Measurements from ENCODE around the gene LRRFIP2.
"Not testable (repeated sequence)": the region's sequence is repeated elsewhere in the genome, so short reads cannot be mapped to it uniquely, and the experiment has no call there.

LRRFIP2 gene

DNA sequence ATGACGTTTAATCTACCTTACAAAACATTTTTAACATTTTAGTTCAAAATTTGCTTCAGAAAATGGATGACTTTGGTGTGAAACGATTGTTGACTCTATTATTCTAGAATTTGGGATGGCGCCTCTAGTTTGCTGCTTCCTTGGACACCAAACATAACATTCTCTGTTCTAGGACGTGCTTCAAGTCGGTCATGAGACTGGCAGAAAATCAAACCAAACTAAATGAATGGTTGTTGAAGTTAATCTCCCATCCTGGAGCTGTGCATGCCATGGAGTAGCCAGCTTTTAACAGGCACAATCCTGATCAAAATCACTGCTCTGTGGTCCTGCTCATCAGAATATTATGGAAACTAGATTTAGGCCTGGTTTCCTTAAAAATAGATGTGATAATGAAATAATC, 9.6 kb upstream of the LRRFIP2 start:
- DNase-seq = no peak

DNA sequence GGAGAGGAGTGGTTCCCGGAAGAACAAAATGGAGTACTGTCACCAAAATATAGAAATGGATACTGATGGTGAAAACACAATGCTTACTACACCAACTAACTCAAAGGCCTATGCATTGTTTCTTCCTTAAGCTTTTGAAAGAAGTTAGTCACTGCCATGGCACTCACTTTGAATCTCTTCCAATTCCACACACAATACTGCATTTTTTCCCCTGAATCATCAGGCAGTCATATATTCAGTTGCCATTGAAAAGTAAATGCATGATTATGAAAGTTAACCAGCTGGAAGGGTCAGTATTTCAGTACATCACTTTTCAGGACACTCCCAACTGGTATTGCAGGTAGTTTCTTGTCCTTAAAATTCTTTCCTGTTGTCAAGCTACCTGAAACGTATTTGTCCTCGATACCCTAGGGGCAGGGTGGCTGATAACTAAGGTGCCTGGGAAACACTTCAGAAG, 9.0 kb upstream of the LRRFIP2 start:
- DNase-seq = no peak

- DNase-seq = no peak
These were observed 8.4 kb upstream of the LRRFIP2 start for GRCh38 chr3:37182816-37183215.

GRCh38 chr3:37181756-37182155, 7.4 kb upstream of the LRRFIP2 start:
- no peak for DNase-seq

DNA sequence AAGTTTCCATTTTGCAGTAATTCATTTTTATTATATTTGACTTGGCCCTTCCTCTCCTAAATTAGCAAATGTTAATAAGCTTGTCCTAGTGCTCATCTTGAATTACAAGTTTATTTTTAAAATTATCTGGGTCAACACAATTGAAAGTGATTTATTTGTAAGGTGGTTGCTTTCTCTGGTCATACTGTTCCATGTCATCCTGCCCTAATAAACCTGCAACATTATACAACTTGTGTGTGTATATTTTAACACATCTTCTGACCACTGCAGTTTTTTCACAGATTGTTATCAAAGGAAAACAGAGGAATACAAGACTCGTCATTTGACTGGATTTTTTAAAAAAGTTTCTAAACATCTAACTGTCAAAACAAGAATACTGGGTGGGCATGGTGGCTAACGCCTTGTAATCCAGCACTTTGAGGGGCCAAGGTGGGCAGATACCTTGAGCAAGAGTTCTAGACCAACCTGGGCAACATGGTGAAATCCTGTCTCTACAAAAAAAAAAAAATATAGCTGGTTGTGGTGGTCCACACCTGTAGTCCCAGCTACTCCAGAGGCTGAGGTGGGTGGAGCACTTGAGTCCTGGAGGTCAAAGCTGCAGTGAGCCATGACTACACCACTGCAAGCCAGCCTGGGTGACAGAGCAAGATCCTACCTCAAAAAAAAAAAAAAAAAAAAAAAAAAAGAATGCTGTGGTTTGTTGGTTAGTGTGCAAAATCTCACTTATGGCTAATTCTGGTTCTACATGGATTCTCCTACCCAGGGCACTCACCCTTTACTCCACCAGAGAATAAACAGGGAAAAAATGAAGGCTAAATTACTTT, 5.0 kb upstream of the LRRFIP2 start:
- DNase-seq = peak; percentile 30 to 35

DNA sequence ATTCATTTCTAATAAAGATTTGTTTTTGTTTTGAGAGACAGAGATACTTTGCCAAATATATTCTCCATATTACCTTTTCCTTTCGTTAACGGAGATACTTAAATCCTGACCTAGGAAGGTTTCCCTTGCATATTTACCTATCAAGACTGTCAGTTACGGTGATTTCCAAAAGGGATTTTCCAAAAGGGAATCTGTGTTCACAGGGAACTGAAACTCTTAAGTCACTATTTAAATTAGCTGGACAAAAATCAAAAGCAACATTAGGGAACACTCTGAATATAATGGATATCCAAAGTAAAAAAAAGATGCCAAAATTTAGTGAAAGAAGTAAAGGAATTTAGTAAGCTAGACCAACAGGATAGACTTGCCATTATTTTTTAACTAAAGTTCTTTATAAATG, 576 bp downstream of the LRRFIP2 start:
- no peak for DNase-seq

GRCh38 chr3:37171144-37171543, 3.2 kb downstream of the LRRFIP2 start:
- no peak for DNase-seq

DNA sequence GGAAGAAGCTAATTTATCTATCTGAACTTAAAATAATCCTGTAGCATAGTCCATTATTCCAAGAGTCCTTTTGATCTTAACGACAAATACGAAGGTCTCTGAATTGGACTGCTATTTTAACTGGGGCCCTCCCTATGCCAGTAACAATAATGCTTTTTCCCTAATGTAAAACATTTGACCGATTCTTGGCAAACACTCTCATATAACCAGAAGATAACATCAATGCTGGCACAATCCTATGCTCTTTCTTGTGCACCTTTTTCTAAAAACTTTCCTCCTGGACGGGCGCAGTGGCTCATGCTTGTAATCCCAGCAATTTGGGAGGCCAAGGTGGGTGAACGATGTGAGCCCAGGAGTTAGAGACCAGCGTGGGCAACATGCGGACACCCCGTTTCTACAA, 3.9 kb downstream of the LRRFIP2 start:
- no peak for DNase-seq

GRCh38 chr3:37170060-37170459, 4.3 kb downstream of the LRRFIP2 start:
- no peak for DNase-seq

DNA sequence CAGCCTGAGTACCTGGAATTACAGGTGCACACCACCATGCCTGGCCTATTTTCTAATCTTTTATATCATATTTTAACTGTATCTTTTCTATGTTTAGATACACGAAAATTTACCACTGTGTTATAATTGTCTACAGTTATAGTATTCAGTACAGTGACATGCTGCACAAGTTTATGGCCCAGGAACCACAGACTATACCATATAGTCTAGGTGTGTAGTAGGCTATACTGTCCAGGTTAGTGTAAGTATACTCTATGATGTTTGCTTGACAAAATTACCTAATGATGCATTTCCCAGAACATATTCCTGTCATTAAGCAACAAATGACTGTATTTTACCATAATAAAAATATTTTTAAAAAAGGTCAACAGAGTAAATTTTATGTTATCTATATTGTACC, 5.5 kb downstream of the LRRFIP2 start:
- DNase-seq = no peak

- DNase-seq = peak; percentile 57 to 59
These were observed 10.9 kb downstream of the LRRFIP2 start for GRCh38 chr3:37163262-37164015.

- DNase-seq = peak in 1 of 2 experiments; percentile 23
These were observed 11.7 kb downstream of the LRRFIP2 start for GRCh38 chr3:37162501-37163245.

DNA sequence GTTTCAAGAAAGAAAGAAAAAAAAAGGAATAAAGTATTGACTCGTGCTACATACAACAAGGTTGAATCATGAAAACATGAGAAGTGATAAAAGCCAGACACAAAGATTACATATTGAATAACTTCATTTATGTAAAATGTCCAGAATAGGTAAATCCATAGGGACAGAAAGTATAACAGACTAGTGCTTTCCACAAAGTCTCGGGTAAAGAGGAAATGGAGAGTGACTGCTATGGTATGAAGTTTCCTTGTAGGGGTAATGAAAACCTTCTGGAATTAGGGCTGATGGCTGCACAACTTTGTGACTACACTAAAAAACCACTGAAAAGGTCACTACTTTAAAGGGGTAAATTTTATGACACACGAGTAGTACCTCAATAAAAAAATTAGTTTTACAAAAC, 13.0 kb downstream of the LRRFIP2 start:
- no peak for DNase-seq

DNA sequence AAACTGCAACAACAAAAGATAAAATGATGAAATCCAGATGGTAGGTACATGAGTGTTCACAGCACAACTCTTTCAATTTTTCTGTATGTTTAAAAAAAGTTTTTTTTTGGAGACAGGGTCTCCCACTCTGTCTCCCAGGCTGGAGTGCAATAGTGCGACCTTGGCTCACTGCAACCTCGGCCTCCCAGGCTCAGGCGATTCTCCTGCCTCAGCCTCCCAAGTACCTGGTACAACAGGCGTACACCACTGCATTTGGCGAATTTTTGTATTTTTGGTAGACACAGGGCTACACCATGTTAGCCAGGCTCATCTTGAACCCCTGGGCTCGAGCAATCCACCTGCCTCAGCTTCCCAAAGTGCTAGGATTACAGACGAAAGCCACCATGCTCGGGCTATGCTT, 18.6 kb downstream of the LRRFIP2 start:
- no peak for DNase-seq

GRCh38 chr3:37154668-37155314, 19.6 kb downstream of the LRRFIP2 start:
- no peak for DNase-seq

- no peak for DNase-seq
These were observed 23.8 kb downstream of the LRRFIP2 start for GRCh38 chr3:37150621-37151020.

DNA sequence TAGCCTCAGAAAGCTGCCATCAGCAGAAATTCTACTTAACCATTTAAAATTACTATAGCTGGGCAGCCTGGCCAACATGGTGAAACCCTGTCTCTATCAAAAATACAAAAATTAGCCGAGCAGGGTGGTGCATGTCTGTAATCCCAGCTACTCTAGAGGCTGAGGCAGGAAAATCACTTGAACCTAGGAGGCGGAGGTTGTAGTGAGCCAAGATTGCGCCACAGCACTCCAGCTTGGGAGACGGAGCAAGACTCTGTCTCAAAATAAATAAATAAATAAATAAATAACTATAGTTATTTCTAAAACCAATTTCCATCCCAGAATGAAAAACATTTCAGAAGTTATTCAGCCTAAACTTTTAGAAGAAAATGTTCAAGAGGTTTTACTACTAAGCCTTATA, 25.1 kb downstream of the LRRFIP2 start:
- no peak for DNase-seq

DNA sequence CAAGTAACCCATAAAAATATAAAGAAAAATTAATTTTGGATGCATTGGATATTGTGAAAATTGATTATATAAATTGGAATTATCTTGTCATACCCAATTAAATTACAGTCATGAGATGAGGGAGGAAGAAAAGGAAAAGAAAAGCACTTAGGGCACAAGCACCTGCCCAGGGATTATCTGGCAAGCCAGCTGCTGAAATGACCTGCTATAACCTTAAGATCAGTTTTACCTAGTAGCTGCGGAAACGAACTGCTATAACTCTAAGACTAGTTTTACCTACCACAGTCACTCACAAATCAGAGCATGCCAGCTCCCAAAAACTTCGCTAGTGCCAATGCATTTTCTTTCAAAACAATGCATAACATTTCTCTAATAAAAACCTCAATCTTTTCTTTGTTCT, 26.2 kb downstream of the LRRFIP2 start:
- no peak for DNase-seq

DNA sequence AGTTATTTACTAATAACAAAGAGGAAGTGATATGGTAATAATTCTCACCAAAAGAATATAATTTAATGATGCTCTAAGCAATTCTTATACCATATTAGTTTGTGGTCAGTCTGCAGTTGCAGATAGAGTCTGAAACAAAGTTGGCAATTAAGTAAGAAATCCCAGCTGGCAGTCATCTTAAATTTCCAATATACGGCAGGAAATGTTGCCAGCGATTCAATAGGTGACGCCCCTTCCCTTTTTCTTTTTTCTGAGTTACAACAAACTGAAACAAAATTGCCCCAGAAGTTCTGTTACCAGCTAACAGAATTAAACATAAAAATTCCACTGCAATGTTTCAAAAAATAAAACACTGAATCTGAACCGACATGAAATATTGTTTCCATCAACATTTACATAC, 26.7 kb downstream of the LRRFIP2 start:
- DNase-seq = no peak

- not testable (repeated sequence) for DNase-seq
These were observed 27.5 kb downstream of the LRRFIP2 start for GRCh38 chr3:37146927-37147326.

GRCh38 chr3:37145611-37146010, 28.8 kb downstream of the LRRFIP2 start:
- no peak for DNase-seq

DNA sequence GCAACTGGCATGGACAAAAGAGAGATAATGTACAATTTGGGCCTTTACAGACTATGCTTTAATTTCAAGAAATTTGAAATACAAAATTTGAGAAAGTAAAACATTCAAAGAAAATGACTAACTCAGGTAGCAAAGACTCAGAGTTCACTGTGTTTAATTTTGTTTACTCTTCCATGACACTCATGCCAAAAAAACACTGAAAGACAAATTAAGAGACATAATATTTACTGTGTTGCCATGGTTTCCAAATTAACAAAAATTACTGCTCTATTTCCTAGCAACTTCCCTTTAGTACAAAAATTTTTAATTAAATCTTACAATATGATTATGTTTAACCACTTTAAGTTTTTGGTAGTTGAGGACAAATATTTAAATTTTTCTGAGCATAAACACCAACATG, 29.6 kb downstream of the LRRFIP2 start:
- DNase-seq = no peak

- DNase-seq = no peak
These were observed 30.6 kb downstream of the LRRFIP2 start for GRCh38 chr3:37143821-37144220.
